Left lobe of liver (tissue), 2 donors: ENCODE measurements around the gene SETD7. TPM values are rescaled to one million over a fixed set of nuclear protein-coding genes. Genes with fewer than 3 reads are reported as not detected.

Experiments used
- ATAC-seq: fragments of 200-7000 bp; cut with Tn5 transposase; one replicate; pipeline ENCODE4 v1.9.1; 2020; ENCODE audit warnings: mild to moderate bottlenecking, moderate library complexity
- DNase-seq: peaks from one replicate; pipeline ENCODE4 v3.0.0-alpha.2; 2020; ENCODE audit warnings: low spot score
- total RNA-seq: library from RNA; stranded (reverse); gene quantifications from one replicate; pipeline ENCODE4 v1.2.1, GENCODE V29; 2021
- donor health status: DM: no; HTN: no; CAD: no; lungs with moderate emphysema.
- donor health status: DM: no; HTN: yes; CAD: no.

The SETD7 gene
- total RNA-seq, 1 donor from 2014 or later: 47.0 TPM

GRCh38 chr4:139521754-139522401 lies 34.1 kb downstream of the SETD7 start:
- no peak for DNase-seq
- no peak for ATAC-seq

- DNase-seq (no peak), ATAC-seq (peak; percentile 48)
Observed at GRCh38 chr4:139515531-139515958, 40.5 kb downstream of the SETD7 start.

GRCh38 chr4:139514382-139515059 lies 41.5 kb downstream of the SETD7 start:
- DNase-seq (no peak), ATAC-seq (no peak)

GRCh38 chr4:139511320-139511719 lies 44.7 kb downstream of the SETD7 start:
- ATAC-seq (no peak), DNase-seq (no peak)

GRCh38 chr4:139509727-139510410 lies 46.1 kb downstream of the SETD7 start:
- DNase-seq: peak; percentile 66
- ATAC-seq: peak; percentile 96

GRCh38 chr4:139508581-139509237 lies 47.3 kb downstream of the SETD7 start:
- DNase-seq: no peak

GRCh38 chr4:139506774-139507173 lies 49.2 kb downstream of the SETD7 start:
- ATAC-seq: no peak
- DNase-seq: no peak

More at GRCh38 chr4:139508581-139509237, 47.3 kb downstream of the SETD7 start:
- peak; percentile 11 for ATAC-seq

- ATAC-seq (no peak), DNase-seq (no peak)
Observed at GRCh38 chr4:139503622-139504166, 52.3 kb downstream of the SETD7 start.

- DNase-seq (no peak), ATAC-seq (peak; percentile 20)
Observed at GRCh38 chr4:139501927-139502899, 53.8 kb downstream of the SETD7 start.

GRCh38 chr4:139501527-139501926 lies 54.5 kb downstream of the SETD7 start:
- ATAC-seq (no peak), DNase-seq (no peak)

GRCh38 chr4:139501117-139501516 lies 54.9 kb downstream of the SETD7 start:
- no peak for DNase-seq

GRCh38 chr4:139499186-139499585 lies 56.8 kb downstream of the SETD7 start:
- no peak for ATAC-seq
- DNase-seq: no peak

More at GRCh38 chr4:139501117-139501516, 54.9 kb downstream of the SETD7 start:
- ATAC-seq: no peak

GRCh38 chr4:139493176-139493575 lies 62.8 kb downstream of the SETD7 start:
- ATAC-seq (peak; percentile 74), DNase-seq (peak; percentile 66)

GRCh38 chr4:139492429-139492828 lies 63.6 kb downstream of the SETD7 start:
- no peak for DNase-seq
- no peak for ATAC-seq

GRCh38 chr4:139489638-139490037 lies 66.4 kb downstream of the SETD7 start:
- DNase-seq (no peak), ATAC-seq (no peak)

- ATAC-seq (no peak), DNase-seq (no peak)
Observed at GRCh38 chr4:139488442-139488841, 67.6 kb downstream of the SETD7 start.

GRCh38 chr4:139484783-139485311 lies 71.2 kb downstream of the SETD7 start:
- DNase-seq (no peak), ATAC-seq (no peak)

- ATAC-seq: no peak
Observed at GRCh38 chr4:139483000-139483399, 73.0 kb downstream of the SETD7 start.

GRCh38 chr4:139481465-139481864 lies 74.6 kb downstream of the SETD7 start:
- ATAC-seq (peak; percentile 85), DNase-seq (peak; percentile 69)

More at GRCh38 chr4:139483000-139483399, 73.0 kb downstream of the SETD7 start:
- DNase-seq: no peak
